ENCODE results near the gene EDAR. TPM values are rescaled to one million over a fixed set of nuclear protein-coding genes. Genes with fewer than 3 reads are reported as not detected.

EDAR gene
- total RNA-seq, 1 experiment from 2014 or later, result 0.15 TPM

GRCh38 chr2:108947271-108947907 lies 41.6 kb downstream of the EDAR start:
- ATAC-seq (no peak), DNase-seq (ENCODE audit: low read depth, low spot score) (no peak)
- Histone ChIP-seq H3K4me1 (ENCODE audit: control insufficient read depth in 1 of 2, insufficient read depth in 2 of 2, low read length in 2 of 2) (peaks cover 0 to 4% of the 10 kb centered on the region in 2 experiments; a peak in 1 of 4 replicates), H3K27me3 (ENCODE audit: insufficient read depth, low read length) (no peaks in the 10 kb centered on the region), H3K9me2 (ENCODE audit: insufficient read depth) (no peaks in the 10 kb centered on the region), H2AFZ (ENCODE audit: low read depth, low read length, poor library complexity, severe bottlenecking) (no peak overlapping the region), H3K79me2 (ENCODE audit: insufficient read depth, low read length) (no peaks in the 10 kb centered on the region), H3K4me3 (replicated peaks in 1 of 2; ENCODE audit: low read depth in 1 of 2, low read length in 2 of 2) (no peak overlapping the region), H3K9ac (ENCODE audit: low read length) (no peak overlapping the region), H3K27ac (ENCODE audit: low read depth, low read length) (no peak overlapping the region), H3K36me3 (ENCODE audit: control insufficient read depth in 1 of 2, insufficient read depth in 2 of 2, low read length in 2 of 2) (no peaks in the 10 kb centered on the region), H4K20me1 (ENCODE audit: insufficient read depth) (no peaks in the 10 kb centered on the region), H3K4me2 (ENCODE audit: low read length) (no peak overlapping the region), H3K9me3 (ENCODE audit: control insufficient read depth in 1 of 2, insufficient read depth in 1 of 2, low read depth in 1 of 2, low read length in 2 of 2) (no peaks in the 10 kb centered on the region; a peak in 1 of 4 replicates)
- ChIA-PET POLR2A (no interaction called here), RAD21 (ENCODE audit: low non-redundant PET in 1 of 2, low total read pairs in 2 of 2, uncharacterized antibody in 2 of 2, unreplicated experiment in 2 of 2) (no interaction called here), CTCF (no interaction called here)
- intact Hi-C loops (cut with micrococcal nuclease), result no loop called here
- TF ChIP-seq ELF1 (IDR thresholded peaks at IDR 0.05; ENCODE audit: borderline replicate concordance, low read depth), result no peak
- no TSS peak for BruUV-seq (replicated peaks)

GRCh38 chr2:108946442-108946841 lies 42.6 kb downstream of the EDAR start:
- no peaks in the 10 kb centered on the region; a peak in 1 of 4 replicates for H3K9me3 ChIP-seq (ENCODE audit: control insufficient read depth in 1 of 2, insufficient read depth in 1 of 2, low read depth in 1 of 2, low read length in 2 of 2)
- no peak overlapping the region for H3K4me2 ChIP-seq (ENCODE audit: low read length)
- POLR2A ChIA-PET, result no interaction called here
- no TSS peak for BruUV-seq (replicated peaks)
- H3K27ac ChIP-seq (ENCODE audit: low read depth, low read length), result no peak overlapping the region
- intact Hi-C loops (cut with micrococcal nuclease), result no loop called here
- no peak overlapping the region for H3K4me3 ChIP-seq (replicated peaks in 1 of 2; ENCODE audit: low read depth in 1 of 2, low read length in 2 of 2)
- no peak overlapping the region for H2AFZ ChIP-seq (ENCODE audit: low read depth, low read length, poor library complexity, severe bottlenecking)
- no peaks in the 10 kb centered on the region for H4K20me1 ChIP-seq (ENCODE audit: insufficient read depth)
- RAD21 ChIA-PET (ENCODE audit: low non-redundant PET in 1 of 2, low total read pairs in 2 of 2, uncharacterized antibody in 2 of 2, unreplicated experiment in 2 of 2), result no interaction called here
- H3K36me3 ChIP-seq (ENCODE audit: control insufficient read depth in 1 of 2, insufficient read depth in 2 of 2, low read length in 2 of 2), result no peaks in the 10 kb centered on the region
- no peak for ATAC-seq
- H3K4me1 ChIP-seq (ENCODE audit: control insufficient read depth in 1 of 2, insufficient read depth in 2 of 2, low read length in 2 of 2), result peaks cover 0 to 4% of the 10 kb centered on the region in 2 experiments; a peak in 1 of 4 replicates
- H3K79me2 ChIP-seq (ENCODE audit: insufficient read depth, low read length), result no peaks in the 10 kb centered on the region
- no peaks in the 10 kb centered on the region for H3K27me3 ChIP-seq (ENCODE audit: insufficient read depth, low read length)
- CTCF ChIA-PET, result no interaction called here
- TF ChIP-seq FOSL1 (IDR thresholded peaks at IDR 0.05; ENCODE audit: low read depth) (no peak), SP1 (IDR thresholded peaks at IDR 0.05; ENCODE audit: low read depth) (no peak), POLR2A (IDR thresholded peaks at IDR 0.05; ENCODE audit: borderline replicate concordance, extremely low read depth, insufficient read depth, insufficient read length) (no peak), ELF1 (IDR thresholded peaks at IDR 0.05; ENCODE audit: borderline replicate concordance, low read depth) (no peak), RAD21 (IDR thresholded peaks at IDR 0.05; ENCODE audit: low read depth) (no peak)
- no peak for DNase-seq (ENCODE audit: low read depth, low spot score)
- no peak overlapping the region for H3K9ac ChIP-seq (ENCODE audit: low read length)
- no peaks in the 10 kb centered on the region for H3K9me2 ChIP-seq (ENCODE audit: insufficient read depth)
